ENCODE results near the gene MMS22L.

The MMS22L gene, protein sequence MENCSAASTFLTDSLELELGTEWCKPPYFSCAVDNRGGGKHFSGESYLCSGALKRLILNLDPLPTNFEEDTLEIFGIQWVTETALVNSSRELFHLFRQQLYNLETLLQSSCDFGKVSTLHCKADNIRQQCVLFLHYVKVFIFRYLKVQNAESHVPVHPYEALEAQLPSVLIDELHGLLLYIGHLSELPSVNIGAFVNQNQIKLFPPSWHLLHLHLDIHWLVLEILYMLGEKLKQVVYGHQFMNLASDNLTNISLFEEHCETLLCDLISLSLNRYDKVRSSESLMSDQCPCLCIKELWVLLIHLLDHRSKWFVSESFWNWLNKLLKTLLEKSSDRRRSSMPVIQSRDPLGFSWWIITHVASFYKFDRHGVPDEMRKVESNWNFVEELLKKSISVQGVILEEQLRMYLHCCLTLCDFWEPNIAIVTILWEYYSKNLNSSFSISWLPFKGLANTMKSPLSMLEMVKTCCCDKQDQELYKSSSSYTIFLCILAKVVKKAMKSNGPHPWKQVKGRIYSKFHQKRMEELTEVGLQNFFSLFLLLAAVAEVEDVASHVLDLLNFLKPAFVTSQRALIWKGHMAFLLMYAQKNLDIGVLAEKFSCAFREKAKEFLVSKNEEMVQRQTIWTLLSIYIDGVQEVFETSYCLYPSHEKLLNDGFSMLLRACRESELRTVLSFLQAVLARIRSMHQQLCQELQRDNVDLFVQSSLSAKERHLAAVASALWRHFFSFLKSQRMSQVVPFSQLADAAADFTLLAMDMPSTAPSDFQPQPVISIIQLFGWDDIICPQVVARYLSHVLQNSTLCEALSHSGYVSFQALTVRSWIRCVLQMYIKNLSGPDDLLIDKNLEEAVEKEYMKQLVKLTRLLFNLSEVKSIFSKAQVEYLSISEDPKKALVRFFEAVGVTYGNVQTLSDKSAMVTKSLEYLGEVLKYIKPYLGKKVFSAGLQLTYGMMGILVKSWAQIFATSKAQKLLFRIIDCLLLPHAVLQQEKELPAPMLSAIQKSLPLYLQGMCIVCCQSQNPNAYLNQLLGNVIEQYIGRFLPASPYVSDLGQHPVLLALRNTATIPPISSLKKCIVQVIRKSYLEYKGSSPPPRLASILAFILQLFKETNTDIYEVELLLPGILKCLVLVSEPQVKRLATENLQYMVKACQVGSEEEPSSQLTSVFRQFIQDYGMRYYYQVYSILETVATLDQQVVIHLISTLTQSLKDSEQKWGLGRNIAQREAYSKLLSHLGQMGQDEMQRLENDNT

GRCh38 chr6:97282726-97283617 is at the start of gene MMS22L:
MMS22L (minus strand) TSS chr6:97283216; CDS start chr6:97282477, 739 bp downstream.
- Mint-ChIP-seq H3K9me3 (no peaks in the 10 kb centered on the region), H3K27me3 (ENCODE audit: low read depth) (no peaks in the 10 kb centered on the region), H3K4me3 (peak within 1 kb of the TSS; percentile 97 to 98 (median 98)), H3K27ac (peak within 1 kb of the TSS; percentile 91 to 97 (median 94)), H3K36me3 (ENCODE audit: low read depth) (peaks cover 9% of the 10 kb centered on the region), H3K4me1 (peaks cover 13% of the 10 kb centered on the region)
- TF ChIP-seq, protein P1, sequence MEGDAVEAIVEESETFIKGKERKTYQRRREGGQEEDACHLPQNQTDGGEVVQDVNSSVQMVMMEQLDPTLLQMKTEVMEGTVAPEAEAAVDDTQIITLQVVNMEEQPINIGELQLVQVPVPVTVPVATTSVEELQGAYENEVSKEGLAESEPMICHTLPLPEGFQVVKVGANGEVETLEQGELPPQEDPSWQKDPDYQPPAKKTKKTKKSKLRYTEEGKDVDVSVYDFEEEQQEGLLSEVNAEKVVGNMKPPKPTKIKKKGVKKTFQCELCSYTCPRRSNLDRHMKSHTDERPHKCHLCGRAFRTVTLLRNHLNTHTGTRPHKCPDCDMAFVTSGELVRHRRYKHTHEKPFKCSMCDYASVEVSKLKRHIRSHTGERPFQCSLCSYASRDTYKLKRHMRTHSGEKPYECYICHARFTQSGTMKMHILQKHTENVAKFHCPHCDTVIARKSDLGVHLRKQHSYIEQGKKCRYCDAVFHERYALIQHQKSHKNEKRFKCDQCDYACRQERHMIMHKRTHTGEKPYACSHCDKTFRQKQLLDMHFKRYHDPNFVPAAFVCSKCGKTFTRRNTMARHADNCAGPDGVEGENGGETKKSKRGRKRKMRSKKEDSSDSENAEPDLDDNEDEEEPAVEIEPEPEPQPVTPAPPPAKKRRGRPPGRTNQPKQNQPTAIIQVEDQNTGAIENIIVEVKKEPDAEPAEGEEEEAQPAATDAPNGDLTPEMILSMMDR (IDR thresholded peaks at IDR 0.05; ENCODE audit: unreplicated experiment in 3 of 3) = no peak

GRCh38 chr6:97322811-97323210 is 39.8 kb upstream of the MMS22L start:
- H3K27ac Mint-ChIP-seq = no peak overlapping the region
- H3K4me1 Mint-ChIP-seq = no peaks in the 10 kb centered on the region
- peaks cover 4% of the 10 kb centered on the region for H3K27me3 Mint-ChIP-seq (ENCODE audit: low read depth)
- H3K4me3 Mint-ChIP-seq = no peak overlapping the region
- TF ChIP-seq, protein P1 (IDR thresholded peaks at IDR 0.05; ENCODE audit: unreplicated experiment in 3 of 3) = no peak
- peaks cover 5% of the 10 kb centered on the region for H3K9me3 Mint-ChIP-seq
- H3K36me3 Mint-ChIP-seq (ENCODE audit: low read depth) = no peaks in the 10 kb centered on the region

DNA sequence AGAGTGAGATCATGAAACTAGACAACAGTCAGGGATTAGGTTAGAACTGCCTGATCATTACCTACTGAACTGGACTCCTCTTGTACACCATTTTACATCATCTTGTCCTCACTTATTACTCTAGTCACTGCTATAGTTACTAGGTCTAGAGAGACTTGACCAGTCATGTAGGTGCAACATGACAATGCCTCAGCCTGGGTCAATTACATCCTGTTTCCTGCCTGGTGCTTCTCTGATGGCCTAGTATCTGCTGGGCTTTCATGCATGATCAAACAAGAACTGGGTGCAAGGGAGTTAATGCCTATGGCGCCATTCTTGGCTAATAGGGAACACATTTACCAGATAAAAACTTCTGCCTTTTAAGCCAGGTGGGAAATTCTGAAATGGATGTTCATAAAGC is 39.2 kb upstream of the MMS22L start:
- TF ChIP-seq, protein P1 (IDR thresholded peaks at IDR 0.05; ENCODE audit: unreplicated experiment in 3 of 3) = no peak
- Mint-ChIP-seq H3K4me1 (no peaks in the 10 kb centered on the region), H3K36me3 (ENCODE audit: low read depth) (no peaks in the 10 kb centered on the region), H3K9me3 (peaks cover under 1% of the 10 kb centered on the region), H3K27ac (no peak overlapping the region), H3K27me3 (ENCODE audit: low read depth) (peaks cover 4% of the 10 kb centered on the region), H3K4me3 (no peak overlapping the region)

GRCh38 chr6:97316978-97317377 is 34.0 kb upstream of the MMS22L start:
- Mint-ChIP-seq H3K4me3 (no peak overlapping the region), H3K27ac (no peak overlapping the region), H3K4me1 (no peaks in the 10 kb centered on the region), H3K27me3 (ENCODE audit: low read depth) (peaks cover 4% of the 10 kb centered on the region), H3K9me3 (no peaks in the 10 kb centered on the region), H3K36me3 (ENCODE audit: low read depth) (no peaks in the 10 kb centered on the region)
- TF ChIP-seq, protein P1 (IDR thresholded peaks at IDR 0.05; ENCODE audit: unreplicated experiment in 3 of 3) = no peak

- H3K4me3 Mint-ChIP-seq = no peak overlapping the region
- no peaks in the 10 kb centered on the region for H3K27me3 Mint-ChIP-seq (ENCODE audit: low read depth)
- H3K27ac Mint-ChIP-seq = no peak overlapping the region
- no peaks in the 10 kb centered on the region for H3K4me1 Mint-ChIP-seq
- no peaks in the 10 kb centered on the region for H3K36me3 Mint-ChIP-seq (ENCODE audit: low read depth)
- no peaks in the 10 kb centered on the region for H3K9me3 Mint-ChIP-seq
- TF ChIP-seq, protein P1 (IDR thresholded peaks at IDR 0.05; ENCODE audit: unreplicated experiment in 3 of 3) = no peak
These were observed 29.2 kb upstream of the MMS22L start for GRCh38 chr6:97312241-97312640.

All from nephron (organoid).